Measurements from ENCODE around the gene SSH3.

DNA sequence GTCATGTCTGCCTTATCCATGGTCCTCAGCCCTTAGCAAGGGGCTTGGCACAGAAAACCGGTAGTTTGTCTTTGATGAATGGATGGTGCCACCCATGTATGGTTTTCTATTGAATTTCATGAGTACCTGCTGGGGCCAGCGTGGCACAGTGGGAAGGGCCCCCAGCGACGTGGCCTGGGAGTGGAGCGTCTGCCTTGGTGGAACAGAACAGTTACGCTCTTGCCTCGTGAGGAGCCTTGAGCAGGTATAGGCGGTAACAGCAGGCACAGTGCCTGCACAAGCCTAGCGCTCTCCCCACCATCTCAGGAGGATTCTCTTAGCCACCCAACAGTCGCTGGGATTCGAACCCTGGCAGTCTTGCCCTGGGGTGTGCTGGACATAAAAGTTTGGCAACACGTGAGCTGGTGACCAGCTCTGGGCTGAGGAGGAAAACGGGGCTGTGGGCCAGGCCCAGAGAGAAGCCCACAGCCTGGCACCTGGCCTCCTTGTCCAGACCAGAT lies 3.0 kb upstream of the SSH3 start:
- TF ChIP-seq, protein P1, sequence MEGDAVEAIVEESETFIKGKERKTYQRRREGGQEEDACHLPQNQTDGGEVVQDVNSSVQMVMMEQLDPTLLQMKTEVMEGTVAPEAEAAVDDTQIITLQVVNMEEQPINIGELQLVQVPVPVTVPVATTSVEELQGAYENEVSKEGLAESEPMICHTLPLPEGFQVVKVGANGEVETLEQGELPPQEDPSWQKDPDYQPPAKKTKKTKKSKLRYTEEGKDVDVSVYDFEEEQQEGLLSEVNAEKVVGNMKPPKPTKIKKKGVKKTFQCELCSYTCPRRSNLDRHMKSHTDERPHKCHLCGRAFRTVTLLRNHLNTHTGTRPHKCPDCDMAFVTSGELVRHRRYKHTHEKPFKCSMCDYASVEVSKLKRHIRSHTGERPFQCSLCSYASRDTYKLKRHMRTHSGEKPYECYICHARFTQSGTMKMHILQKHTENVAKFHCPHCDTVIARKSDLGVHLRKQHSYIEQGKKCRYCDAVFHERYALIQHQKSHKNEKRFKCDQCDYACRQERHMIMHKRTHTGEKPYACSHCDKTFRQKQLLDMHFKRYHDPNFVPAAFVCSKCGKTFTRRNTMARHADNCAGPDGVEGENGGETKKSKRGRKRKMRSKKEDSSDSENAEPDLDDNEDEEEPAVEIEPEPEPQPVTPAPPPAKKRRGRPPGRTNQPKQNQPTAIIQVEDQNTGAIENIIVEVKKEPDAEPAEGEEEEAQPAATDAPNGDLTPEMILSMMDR (IDR thresholded peaks at IDR 0.05; ENCODE audit: poor library complexity, severe bottlenecking) = no peak
- no peak for TF ChIP-seq EZH2 (IDR thresholded peaks at IDR 0.05; ENCODE audit: borderline replicate concordance, insufficient read depth, low read length, poor library complexity, severe bottlenecking)
- TF ChIP-seq TAF1 (IDR thresholded peaks at IDR 0.05; ENCODE audit: low read depth) = no peak
- no peak for TF ChIP-seq RAD21 (conservative IDR thresholded peaks at IDR 0.05)
- TF ChIP-seq SMC3 (conservative IDR thresholded peaks at IDR 0.05; ENCODE audit: poor library complexity) = no peak
- TF ChIP-seq, protein P2, sequence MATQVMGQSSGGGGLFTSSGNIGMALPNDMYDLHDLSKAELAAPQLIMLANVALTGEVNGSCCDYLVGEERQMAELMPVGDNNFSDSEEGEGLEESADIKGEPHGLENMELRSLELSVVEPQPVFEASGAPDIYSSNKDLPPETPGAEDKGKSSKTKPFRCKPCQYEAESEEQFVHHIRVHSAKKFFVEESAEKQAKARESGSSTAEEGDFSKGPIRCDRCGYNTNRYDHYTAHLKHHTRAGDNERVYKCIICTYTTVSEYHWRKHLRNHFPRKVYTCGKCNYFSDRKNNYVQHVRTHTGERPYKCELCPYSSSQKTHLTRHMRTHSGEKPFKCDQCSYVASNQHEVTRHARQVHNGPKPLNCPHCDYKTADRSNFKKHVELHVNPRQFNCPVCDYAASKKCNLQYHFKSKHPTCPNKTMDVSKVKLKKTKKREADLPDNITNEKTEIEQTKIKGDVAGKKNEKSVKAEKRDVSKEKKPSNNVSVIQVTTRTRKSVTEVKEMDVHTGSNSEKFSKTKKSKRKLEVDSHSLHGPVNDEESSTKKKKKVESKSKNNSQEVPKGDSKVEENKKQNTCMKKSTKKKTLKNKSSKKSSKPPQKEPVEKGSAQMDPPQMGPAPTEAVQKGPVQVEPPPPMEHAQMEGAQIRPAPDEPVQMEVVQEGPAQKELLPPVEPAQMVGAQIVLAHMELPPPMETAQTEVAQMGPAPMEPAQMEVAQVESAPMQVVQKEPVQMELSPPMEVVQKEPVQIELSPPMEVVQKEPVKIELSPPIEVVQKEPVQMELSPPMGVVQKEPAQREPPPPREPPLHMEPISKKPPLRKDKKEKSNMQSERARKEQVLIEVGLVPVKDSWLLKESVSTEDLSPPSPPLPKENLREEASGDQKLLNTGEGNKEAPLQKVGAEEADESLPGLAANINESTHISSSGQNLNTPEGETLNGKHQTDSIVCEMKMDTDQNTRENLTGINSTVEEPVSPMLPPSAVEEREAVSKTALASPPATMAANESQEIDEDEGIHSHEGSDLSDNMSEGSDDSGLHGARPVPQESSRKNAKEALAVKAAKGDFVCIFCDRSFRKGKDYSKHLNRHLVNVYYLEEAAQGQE (IDR thresholded peaks at IDR 0.05; ENCODE audit: borderline replicate concordance) = no peak

Data from neural cell (in vitro differentiated cells).